NB4 (cell line): Measurements from ENCODE around the gene KMT2B.

Experiments used
- DNase-seq: peaks from one replicate; pipeline ENCODE4 v3.0.0; 2010; ENCODE audit warnings: low read depth
- H3K4me3 ChIP-seq: one replicate; pipeline ENCODE4 v1.5.1; 2011; ENCODE audit warnings: mild to moderate bottlenecking, low read depth, low read length, moderate library complexity
- CTCF ChIP-seq: IDR thresholded peaks from one replicate; pipeline ENCODE4 v1.5.1; 2012; ENCODE audit warnings: low read depth, low read length
- MYC ChIP-seq: IDR thresholded peaks from 2 replicates; pipeline ENCODE4 v1.6.1; 2011; ENCODE audit warnings: low read depth, low read length
- POLR2A ChIP-seq: IDR thresholded peaks from 2 replicates; pipeline ENCODE4 v1.6.1; 2011; ENCODE audit warnings: mild to moderate bottlenecking; ENCODE audit not compliant: insufficient read length; ENCODE audit errors: extremely low read depth
- TF ChIP-seq, protein P1 (sequence below): IDR thresholded peaks from 2 replicates; pipeline ENCODE4 v1.6.1; 2011; ENCODE audit warnings: low read depth, low read length

The KMT2B gene

DNA sequence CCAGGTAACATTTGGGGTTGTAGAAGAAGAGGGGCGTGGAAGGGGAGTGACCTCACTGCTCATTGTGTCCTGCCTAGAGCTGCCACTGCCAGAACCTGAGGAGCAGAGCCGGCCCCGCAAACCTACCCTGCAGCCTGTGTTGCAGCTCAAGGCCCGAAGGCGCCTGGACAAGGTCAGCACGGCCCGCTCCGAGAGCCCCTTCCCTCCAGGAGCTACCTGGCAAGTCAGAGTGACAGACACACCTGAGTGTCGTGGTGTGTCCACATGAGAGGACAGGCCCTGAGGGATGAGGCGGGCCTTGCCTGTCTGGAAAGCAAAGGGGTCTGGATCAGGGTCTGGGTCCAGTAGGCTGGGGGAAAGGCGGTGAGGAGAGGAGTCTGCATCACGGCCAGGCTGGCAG lies 6.8 kb downstream of the KMT2B start:
- TF ChIP-seq POLR2A: no peak
- TF ChIP-seq MYC: no peak
- TF ChIP-seq, protein P1, sequence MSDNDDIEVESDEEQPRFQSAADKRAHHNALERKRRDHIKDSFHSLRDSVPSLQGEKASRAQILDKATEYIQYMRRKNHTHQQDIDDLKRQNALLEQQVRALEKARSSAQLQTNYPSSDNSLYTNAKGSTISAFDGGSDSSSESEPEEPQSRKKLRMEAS: no peak
- no peak for TF ChIP-seq CTCF
- DNase-seq: no peak
- H3K4me3 ChIP-seq: no peak overlapping the region

- DNase-seq: no peak
- TF ChIP-seq CTCF (no peak), MYC (no peak), POLR2A (no peak)
- TF ChIP-seq, protein P1: no peak
Observed at GRCh38 chr19:35725216-35725861, 7.5 kb downstream of the KMT2B start.

GRCh38 chr19:35727053-35727955 lies 9.5 kb downstream of the KMT2B start:
- TF ChIP-seq CTCF (no peak), POLR2A (no peak)
- TF ChIP-seq, protein P1: no peak
- no peak overlapping the region for H3K4me3 ChIP-seq
- DNase-seq: no peak

More at GRCh38 chr19:35725216-35725861, 7.5 kb downstream of the KMT2B start:
- no peak overlapping the region for H3K4me3 ChIP-seq

- no peak for TF ChIP-seq MYC
- no peak for TF ChIP-seq CTCF
- TF ChIP-seq POLR2A: no peak
- TF ChIP-seq, protein P1: no peak
- DNase-seq: no peak
- no peak overlapping the region for H3K4me3 ChIP-seq
Observed at GRCh38 chr19:35727956-35728706, 10.3 kb downstream of the KMT2B start.

GRCh38 chr19:35729021-35729420 lies 11.2 kb downstream of the KMT2B start:
- no peak for DNase-seq
- no peak for TF ChIP-seq CTCF
- no peak for TF ChIP-seq MYC
- TF ChIP-seq POLR2A: no peak
- TF ChIP-seq, protein P1: no peak
- H3K4me3 ChIP-seq: no peak overlapping the region
